ENCODE data around the gene ETV7.

DNA sequence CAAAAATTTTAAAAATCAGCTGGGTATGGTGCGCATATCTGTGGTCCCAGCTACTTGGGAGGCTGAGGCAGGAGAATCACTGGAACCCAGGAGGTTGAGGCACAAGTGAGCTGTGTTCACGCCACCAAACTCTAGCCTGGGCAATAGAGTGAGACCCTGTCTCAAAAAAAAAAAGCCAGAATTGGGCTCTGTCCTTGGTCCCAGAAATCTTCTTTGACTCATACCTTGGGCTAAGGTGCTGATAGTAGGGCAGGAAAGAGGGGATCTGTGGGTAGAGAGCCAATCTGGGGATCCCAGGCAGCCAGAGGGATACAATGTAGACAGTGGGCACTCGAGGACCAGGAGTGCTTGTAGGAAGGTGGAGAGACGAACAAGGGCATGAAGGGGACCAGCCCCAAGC, 13.3 kb downstream of the ETV7 start:
- TF ChIP-seq, protein P1, sequence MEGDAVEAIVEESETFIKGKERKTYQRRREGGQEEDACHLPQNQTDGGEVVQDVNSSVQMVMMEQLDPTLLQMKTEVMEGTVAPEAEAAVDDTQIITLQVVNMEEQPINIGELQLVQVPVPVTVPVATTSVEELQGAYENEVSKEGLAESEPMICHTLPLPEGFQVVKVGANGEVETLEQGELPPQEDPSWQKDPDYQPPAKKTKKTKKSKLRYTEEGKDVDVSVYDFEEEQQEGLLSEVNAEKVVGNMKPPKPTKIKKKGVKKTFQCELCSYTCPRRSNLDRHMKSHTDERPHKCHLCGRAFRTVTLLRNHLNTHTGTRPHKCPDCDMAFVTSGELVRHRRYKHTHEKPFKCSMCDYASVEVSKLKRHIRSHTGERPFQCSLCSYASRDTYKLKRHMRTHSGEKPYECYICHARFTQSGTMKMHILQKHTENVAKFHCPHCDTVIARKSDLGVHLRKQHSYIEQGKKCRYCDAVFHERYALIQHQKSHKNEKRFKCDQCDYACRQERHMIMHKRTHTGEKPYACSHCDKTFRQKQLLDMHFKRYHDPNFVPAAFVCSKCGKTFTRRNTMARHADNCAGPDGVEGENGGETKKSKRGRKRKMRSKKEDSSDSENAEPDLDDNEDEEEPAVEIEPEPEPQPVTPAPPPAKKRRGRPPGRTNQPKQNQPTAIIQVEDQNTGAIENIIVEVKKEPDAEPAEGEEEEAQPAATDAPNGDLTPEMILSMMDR (conservative IDR thresholded peaks at IDR 0.05): no peak
- no peak for TF ChIP-seq ZFX (IDR thresholded peaks at IDR 0.05)

Measured in C4-2B (cell line).